DND-41 (cell line): ENCODE measurements around the gene TCF7L2.

Experiments
- CTCF ChIP-seq: IDR thresholded peaks from 2 replicates; pipeline ENCODE4 v1.5.1; 2012; ENCODE audit warnings: borderline replicate concordance, low read length, moderate library complexity, mild to moderate bottlenecking; ENCODE audit not compliant: poor library complexity, severe bottlenecking; ENCODE audit errors: extremely low read depth
- EZH2 ChIP-seq: IDR thresholded peaks from 3 replicates; pipeline ENCODE4 v1.6.1; 2012; ENCODE audit warnings: borderline replicate concordance, low read depth, mild to moderate bottlenecking, moderate library complexity, low read length, inconsistent platforms; ENCODE audit not compliant: severe bottlenecking

DNA sequence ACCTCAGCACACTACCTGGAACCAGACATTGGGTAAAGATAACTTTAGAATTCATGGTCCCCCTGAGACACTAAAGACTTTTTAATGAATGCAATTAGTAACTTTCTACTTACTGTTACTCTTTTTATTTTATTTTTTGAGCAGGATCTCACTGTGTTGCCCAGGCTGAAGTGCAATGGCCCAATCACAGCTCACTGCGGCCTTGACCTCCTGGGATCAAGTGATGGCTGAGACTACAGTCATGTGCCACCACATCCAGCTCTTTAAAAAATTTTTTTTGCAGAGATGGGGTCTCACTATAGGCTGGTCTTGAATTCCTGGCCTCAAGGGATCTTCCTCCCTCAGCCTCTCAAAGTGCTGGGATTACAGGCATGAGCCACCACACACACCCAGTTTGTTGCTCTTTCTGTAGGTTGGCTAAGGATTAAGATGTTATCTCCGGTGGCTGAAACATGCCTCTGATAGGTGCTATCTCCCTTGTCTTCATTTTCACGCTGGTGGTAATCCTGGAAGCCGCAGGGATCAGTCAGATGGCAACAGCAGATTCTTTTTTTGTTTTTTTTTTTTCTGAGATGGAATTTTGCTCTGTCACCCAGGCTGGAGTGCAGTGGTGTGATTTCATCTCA, 128.3 kb downstream of the TCF7L2 start:
- TF ChIP-seq CTCF (no peak), EZH2 (no peak)
